PC-3 (cell line): ENCODE results near the gene CLASP1.

Experiments
- CTCF ChIP-seq: fragments of 300-600 bp; sonication (generic); conservative IDR thresholded peaks from 2 replicates; pipeline ENCODE4 v1.5.1; 2017; ENCODE audit warnings: antibody characterized with exemption, low read depth, mild to moderate bottlenecking, low read length
- EZH2phosphoT487 ChIP-seq: fragments of 300-600 bp; sonication (generic); IDR thresholded peaks from 2 replicates; pipeline ENCODE4 v1.6.1; 2018; ENCODE audit warnings: mild to moderate bottlenecking, antibody characterized with exemption, low read length, borderline replicate concordance

- TF ChIP-seq CTCF: no peak
- no peak for TF ChIP-seq EZH2phosphoT487
Observed at GRCh38 chr2:121506621-121507020, 142.6 kb downstream of the CLASP1 start.
